GM12891 (cell line): ENCODE measurements around the gene MAPK11.

ENCODE experiments used
- PAX5 ChIP-seq: IDR thresholded peaks from 2 replicates; pipeline ENCODE4 v1.6.1; 2011; ENCODE audit warnings: low read length, moderate library complexity, mild to moderate bottlenecking; ENCODE audit not compliant: insufficient read depth, severe bottlenecking
- POLR2A ChIP-seq: IDR thresholded peaks from 2 replicates; pipeline ENCODE4 v1.6.1; 2011; ENCODE audit warnings: low read depth, low read length, control low read depth
- POLR2AphosphoS5 ChIP-seq: IDR thresholded peaks from 2 replicates; pipeline ENCODE4 v1.6.1; 2011; ENCODE audit warnings: low read depth, low read length, control low read depth
- POU2F2 ChIP-seq: IDR thresholded peaks from 2 replicates; pipeline ENCODE4 v1.6.1; 2011; ENCODE audit warnings: low read depth, mild to moderate bottlenecking, control low read depth, low read length, moderate library complexity
- SPI1 ChIP-seq: IDR thresholded peaks from 2 replicates; pipeline ENCODE4 v1.6.1; 2011; ENCODE audit warnings: low read depth, low read length, control low read depth
- TAF1 ChIP-seq: IDR thresholded peaks from 2 replicates; pipeline ENCODE4 v1.6.1; 2011; ENCODE audit warnings: low read depth, low read length, control low read depth

DNA sequence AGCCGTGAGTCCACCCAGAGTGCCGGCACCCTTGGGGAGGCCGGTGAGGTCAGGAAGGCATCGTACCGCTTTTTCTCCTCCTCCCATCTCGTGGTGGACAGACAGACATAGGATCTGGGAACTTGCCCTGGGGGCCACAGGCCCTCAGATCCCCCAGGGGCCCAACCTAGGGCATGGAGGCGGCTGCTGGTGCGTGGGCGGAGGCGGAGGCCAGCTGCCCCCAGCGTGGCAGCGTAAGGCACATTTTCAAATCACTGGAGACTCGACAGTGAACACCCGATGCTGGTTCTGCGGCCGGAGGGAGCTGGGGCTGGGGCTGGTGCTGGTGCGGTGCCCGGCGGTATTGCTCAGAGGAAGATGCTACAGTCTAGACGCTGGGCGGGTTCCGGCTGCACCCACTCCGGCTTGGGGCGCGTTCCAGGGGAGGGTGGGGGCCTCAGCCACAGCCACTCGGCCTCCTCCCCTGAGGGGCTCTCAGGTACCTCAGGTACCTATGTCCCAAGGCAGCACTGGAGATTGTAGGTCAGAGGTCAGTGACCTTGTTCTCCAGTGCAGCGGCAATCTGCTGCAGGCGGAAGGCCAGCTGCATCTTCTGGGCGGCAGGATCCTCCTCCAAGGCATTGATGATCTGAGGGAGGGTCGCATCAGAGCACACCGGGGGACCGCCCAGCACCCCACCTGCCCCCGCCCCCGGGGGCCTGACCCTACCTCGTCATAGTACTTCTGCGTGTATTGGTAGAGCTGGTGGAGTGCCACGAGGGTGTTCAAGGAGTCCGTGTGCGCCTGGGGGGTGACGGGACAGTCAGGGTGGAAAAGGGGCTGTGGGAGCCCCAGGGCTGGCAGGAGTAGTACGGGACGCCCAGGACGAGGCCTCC is 5.2 kb upstream of the MAPK11 start:
- no peak for TF ChIP-seq POLR2A
- TF ChIP-seq POLR2AphosphoS5 = no peak
- TF ChIP-seq TAF1 = no peak
- TF ChIP-seq SPI1 = no peak
- no peak for TF ChIP-seq POU2F2
- no peak for TF ChIP-seq PAX5
